ENCODE data around the gene ADGRF4.

DNA sequence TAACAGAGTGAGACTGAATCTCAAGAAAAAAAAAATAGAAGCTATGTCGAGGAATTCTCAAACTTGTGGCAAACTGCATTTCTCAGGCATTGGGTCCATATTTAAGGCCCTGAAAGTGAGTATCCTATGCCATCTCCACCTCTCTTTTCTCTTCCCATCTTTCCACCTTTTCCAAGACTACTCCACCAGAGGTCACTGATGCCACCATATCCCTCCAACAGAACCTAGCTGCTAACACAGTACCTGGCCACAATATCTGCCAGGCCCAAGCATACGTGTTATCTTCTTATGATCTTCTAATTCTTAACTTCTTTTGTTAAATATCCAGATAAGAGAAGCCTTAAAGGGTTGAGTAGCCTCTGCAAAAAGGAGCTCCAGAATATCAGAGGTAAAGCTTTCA, 8.2 kb upstream of the ADGRF4 start:
- TF ChIP-seq, protein P1, sequence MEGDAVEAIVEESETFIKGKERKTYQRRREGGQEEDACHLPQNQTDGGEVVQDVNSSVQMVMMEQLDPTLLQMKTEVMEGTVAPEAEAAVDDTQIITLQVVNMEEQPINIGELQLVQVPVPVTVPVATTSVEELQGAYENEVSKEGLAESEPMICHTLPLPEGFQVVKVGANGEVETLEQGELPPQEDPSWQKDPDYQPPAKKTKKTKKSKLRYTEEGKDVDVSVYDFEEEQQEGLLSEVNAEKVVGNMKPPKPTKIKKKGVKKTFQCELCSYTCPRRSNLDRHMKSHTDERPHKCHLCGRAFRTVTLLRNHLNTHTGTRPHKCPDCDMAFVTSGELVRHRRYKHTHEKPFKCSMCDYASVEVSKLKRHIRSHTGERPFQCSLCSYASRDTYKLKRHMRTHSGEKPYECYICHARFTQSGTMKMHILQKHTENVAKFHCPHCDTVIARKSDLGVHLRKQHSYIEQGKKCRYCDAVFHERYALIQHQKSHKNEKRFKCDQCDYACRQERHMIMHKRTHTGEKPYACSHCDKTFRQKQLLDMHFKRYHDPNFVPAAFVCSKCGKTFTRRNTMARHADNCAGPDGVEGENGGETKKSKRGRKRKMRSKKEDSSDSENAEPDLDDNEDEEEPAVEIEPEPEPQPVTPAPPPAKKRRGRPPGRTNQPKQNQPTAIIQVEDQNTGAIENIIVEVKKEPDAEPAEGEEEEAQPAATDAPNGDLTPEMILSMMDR (IDR thresholded peaks at IDR 0.05; ENCODE audit: low read depth, low read length), result no peak
- TF ChIP-seq EZH2phosphoT487 (IDR thresholded peaks at IDR 0.05; ENCODE audit: low read depth), result no peak

Data from OCI-LY3 (cell line).